Neutrophil (primary cell): ENCODE measurements around the gene CHAC2.
A peak's percentile ranks its signal among the peaks of the same experiment; 100 is the strongest.

Experiments
- H3K27ac ChIP-seq: fragments of 200-600 bp; sonication (generic); 2 replicates; pipeline ENCODE4 v1.5.1; 2016; ENCODE audit warnings: mild to moderate bottlenecking, moderate library complexity
- H3K27me3 ChIP-seq: fragments of 200-600 bp; sonication (generic); 2 replicates; pipeline ENCODE4 v1.6.0; 2016; ENCODE audit warnings: mild to moderate bottlenecking
- H3K36me3 ChIP-seq: fragments of 200-600 bp; sonication (generic); 2 replicates; pipeline ENCODE4 v1.5.1; 2017
- H3K4me1 ChIP-seq, 2 experiments: fragments of 200-600 bp in 1 of 2; sonication (generic) in 1 of 2; 1 replicate in 1 of 2; 2 replicates in 1 of 2; pipeline versions ENCODE4 v1.5.1 to v1.6.1; 2013 to 2016; ENCODE audit warnings: low read depth in 1 of 2, low read length in 1 of 2, mild to moderate bottlenecking in 1 of 2, moderate library complexity in 1 of 2; ENCODE audit not compliant: control insufficient read depth in 1 of 2, insufficient read depth in 1 of 2
- H3K4me3 ChIP-seq, 2 experiments: fragments of 200-600 bp in 1 of 2; sonication (generic) in 1 of 2; 1 replicate in 1 of 2; 2 replicates in 1 of 2; pipeline ENCODE4 v1.5.1; 2013 to 2016; ENCODE audit warnings: low read depth in 1 of 2, low read length in 1 of 2, mild to moderate bottlenecking in 1 of 2, moderate library complexity in 1 of 2
- H3K9me3 ChIP-seq: fragments of 200-600 bp; sonication (generic); 2 replicates; pipeline ENCODE4 v1.5.1; 2016
- CTCF ChIP-seq: fragments of 200-600 bp; sonication (generic); IDR thresholded peaks from 2 replicates; pipeline ENCODE4 v1.5.1; 2016; ENCODE audit warnings: antibody characterized with exemption

Gene CHAC2

GRCh38 chr2:53786352-53786704 lies 18.7 kb downstream of the CHAC2 start:
- no peaks in the 10 kb centered on the region for H3K27me3 ChIP-seq
- H3K27ac ChIP-seq = peak overlapping the region; percentile 87
- peaks cover 20 to 23% of the 10 kb centered on the region in 2 experiments for H3K4me1 ChIP-seq
- H3K9me3 ChIP-seq = no peaks in the 10 kb centered on the region
- TF ChIP-seq CTCF = no peak
- H3K4me3 ChIP-seq = peak overlapping the region; percentile 80 to 91
- no peaks in the 10 kb centered on the region for H3K36me3 ChIP-seq

- peak within 1 kb of the TSS; percentile 87 for H3K27ac ChIP-seq
- TF ChIP-seq CTCF = no peak
- no peaks in the 10 kb centered on the region for H3K27me3 ChIP-seq
- peak within 1 kb of the TSS; percentile 80 to 91 for H3K4me3 ChIP-seq
- no peaks in the 10 kb centered on the region for H3K36me3 ChIP-seq
- H3K4me1 ChIP-seq = peaks cover 20 to 23% of the 10 kb centered on the region in 2 experiments
- no peaks in the 10 kb centered on the region for H3K9me3 ChIP-seq
These were observed 19.4 kb downstream of the CHAC2 start, which contains the start of the genes ASB3 and ERLEC1 for GRCh38 chr2:53786705-53787613. ASB3 (minus strand) TSS chr2:53786953; CDS start chr2:53765572, 21,381 bp downstream. ERLEC1 (plus strand) TSS chr2:53787044; CDS start chr2:53787211, 167 bp downstream.

- Histone ChIP-seq H3K9me3 (no peaks in the 10 kb centered on the region), H3K27ac (peak overlapping the region; percentile 87), H3K27me3 (no peaks in the 10 kb centered on the region), H3K4me1 (peaks cover 20 to 23% of the 10 kb centered on the region in 2 experiments), H3K4me3 (peak overlapping the region; percentile 80 to 91), H3K36me3 (no peaks in the 10 kb centered on the region)
- TF ChIP-seq CTCF = no peak
These were observed 20.1 kb downstream of the CHAC2 start for GRCh38 chr2:53787614-53788289.

GRCh38 chr2:53793261-53793660 lies 25.7 kb downstream of the CHAC2 start:
- H3K36me3 ChIP-seq = peaks cover 25% of the 10 kb centered on the region
- no peak overlapping the region for H3K4me3 ChIP-seq
- H3K27ac ChIP-seq = no peak overlapping the region
- no peaks in the 10 kb centered on the region for H3K27me3 ChIP-seq
- no peaks in the 10 kb centered on the region for H3K9me3 ChIP-seq
- no peak for TF ChIP-seq CTCF
- H3K4me1 ChIP-seq = peaks cover under 1 to 1% of the 10 kb centered on the region in 2 experiments

- Histone ChIP-seq H3K27ac (no peak overlapping the region), H3K9me3 (no peaks in the 10 kb centered on the region), H3K4me3 (no peak overlapping the region), H3K27me3 (no peaks in the 10 kb centered on the region), H3K36me3 (peaks cover 31% of the 10 kb centered on the region), H3K4me1 (no peaks in the 10 kb centered on the region)
- no peak for TF ChIP-seq CTCF
These were observed 26.2 kb downstream of the CHAC2 start for GRCh38 chr2:53793821-53794220.
